Amniotic stem cell (primary cell): ENCODE measurements around the gene DAAM1.
A peak's percentile ranks its signal among the peaks of the same experiment; 100 is the strongest.

Experiments used
- DNase-seq: peaks from one replicate; lab custom pipeline; 2025; lab: John Stamatoyannopoulos, UW

Gene DAAM1

GRCh38 chr14:59314953-59315599 is 126.6 kb downstream of the DAAM1 start:
- DNase-seq: no peak

- no peak for DNase-seq
Measured at GRCh38 chr14:59316151-59316830, 127.8 kb downstream of the DAAM1 start.

- DNase-seq: no peak
Measured at GRCh38 chr14:59317346-59317745, 128.9 kb downstream of the DAAM1 start.

GRCh38 chr14:59317798-59318505 is 129.5 kb downstream of the DAAM1 start:
- DNase-seq: no peak

GRCh38 chr14:59318908-59319307 is 130.4 kb downstream of the DAAM1 start:
- DNase-seq: no peak

GRCh38 chr14:59320361-59320760 is 131.9 kb downstream of the DAAM1 start:
- DNase-seq: no peak

- no peak for DNase-seq
Measured at GRCh38 chr14:59320763-59321625, 132.5 kb downstream of the DAAM1 start.

GRCh38 chr14:59321626-59321949 is 133.1 kb downstream of the DAAM1 start:
- no peak for DNase-seq

- no peak for DNase-seq
Measured at GRCh38 chr14:59325906-59326305, 137.4 kb downstream of the DAAM1 start.

- no peak for DNase-seq
Measured at GRCh38 chr14:59328454-59328853, 140.0 kb downstream of the DAAM1 start.

GRCh38 chr14:59330455-59330854 is 142.0 kb downstream of the DAAM1 start:
- DNase-seq: no peak

- DNase-seq: no peak
Measured at GRCh38 chr14:59331217-59331616, 142.8 kb downstream of the DAAM1 start.

- peak; percentile 50 for DNase-seq
Measured at GRCh38 chr14:59332727-59333126, 144.3 kb downstream of the DAAM1 start.

- DNase-seq: no peak
Measured at GRCh38 chr14:59333235-59333634, 144.8 kb downstream of the DAAM1 start.

GRCh38 chr14:59333668-59334067 is 145.2 kb downstream of the DAAM1 start:
- DNase-seq: peak; percentile 70

- no peak for DNase-seq
Measured at GRCh38 chr14:59334253-59334652, 145.8 kb downstream of the DAAM1 start.

GRCh38 chr14:59336098-59336497 is 147.6 kb downstream of the DAAM1 start:
- DNase-seq: no peak

GRCh38 chr14:59336706-59337105 is 148.2 kb downstream of the DAAM1 start:
- no peak for DNase-seq

GRCh38 chr14:59337141-59337611 is 148.7 kb downstream of the DAAM1 start:
- no peak for DNase-seq

- DNase-seq: no peak
Measured at GRCh38 chr14:59338761-59339160, 150.3 kb downstream of the DAAM1 start.

GRCh38 chr14:59339524-59340330 is 151.3 kb downstream of the DAAM1 start:
- DNase-seq: no peak
